ENCODE data around the gene EXOC4.

Gene EXOC4

DNA sequence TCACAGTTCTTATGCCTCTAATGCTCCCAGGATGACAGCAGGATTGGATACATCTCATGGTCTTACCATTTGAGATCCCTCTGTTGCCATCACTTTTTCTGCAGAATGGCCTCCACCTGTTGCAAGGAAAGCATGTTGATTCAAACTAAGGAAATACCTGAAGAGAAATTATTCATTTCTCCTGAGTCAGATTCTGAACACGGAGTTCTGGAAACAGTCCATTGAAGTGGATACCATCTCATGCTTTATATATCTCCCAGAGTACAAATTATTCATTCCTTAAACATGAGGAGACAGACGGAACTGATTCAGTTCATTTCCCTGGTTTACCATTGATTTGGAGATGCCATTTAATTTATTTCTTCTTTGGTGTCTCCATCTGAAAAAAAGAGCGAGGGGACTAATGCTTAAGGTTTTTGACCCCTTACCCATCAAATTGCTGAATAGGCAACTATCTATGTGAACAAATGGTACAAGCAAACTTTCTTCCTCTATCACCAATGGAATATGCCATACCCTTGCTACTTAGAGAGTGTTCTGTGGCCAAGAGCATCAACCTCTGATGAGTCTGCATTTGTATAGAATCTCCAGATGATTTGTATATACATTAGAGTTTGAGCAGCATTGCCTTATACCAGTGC is 569.2 kb downstream of the EXOC4 start:
- H3K9me3 ChIP-seq (ENCODE audit: control extremely low read depth in 1 of 5, control insufficient read depth in 4 of 5, insufficient read depth in 2 of 5, low read depth in 1 of 5, low read length in 4 of 5): no peaks in the 10 kb centered on the region
- peaks cover 0 to 20% (median 5%) of the 10 kb centered on the region in 4 experiments for H3K36me3 ChIP-seq (ENCODE audit: control insufficient read depth in 4 of 4, insufficient read depth in 4 of 4, low read length in 3 of 4)
- CTCF ChIA-PET: no interaction called here
- no peaks in the 10 kb centered on the region for H3K27me3 ChIP-seq (replicated peaks in 2 of 5; ENCODE audit: control insufficient read depth in 4 of 5, insufficient read depth in 5 of 5, low read length in 4 of 5)
- DNase-seq: no peak
- POLR2A ChIA-PET: no interaction called here
- 100% methylated on average over 1 of the region's 3 CpGs for WGBS (ENCODE audit: insufficient coverage)
- no peak overlapping the region for H3K4me3 ChIP-seq (ENCODE audit: control insufficient read depth in 1 of 7, extremely low read depth in 1 of 7, insufficient read depth in 4 of 7, low read depth in 2 of 7, low read length in 6 of 7)
- H3K4me1 ChIP-seq (ENCODE audit: control extremely low read depth in 1 of 4, control insufficient read depth in 4 of 4, insufficient read depth in 4 of 4, low read length in 3 of 4): no peaks in the 10 kb centered on the region
- no peak overlapping the region for H3K27ac ChIP-seq (ENCODE audit: insufficient read depth in 1 of 2, low read depth in 1 of 2, low read length in 2 of 2, poor library complexity in 1 of 2, severe bottlenecking in 2 of 2)

DNA sequence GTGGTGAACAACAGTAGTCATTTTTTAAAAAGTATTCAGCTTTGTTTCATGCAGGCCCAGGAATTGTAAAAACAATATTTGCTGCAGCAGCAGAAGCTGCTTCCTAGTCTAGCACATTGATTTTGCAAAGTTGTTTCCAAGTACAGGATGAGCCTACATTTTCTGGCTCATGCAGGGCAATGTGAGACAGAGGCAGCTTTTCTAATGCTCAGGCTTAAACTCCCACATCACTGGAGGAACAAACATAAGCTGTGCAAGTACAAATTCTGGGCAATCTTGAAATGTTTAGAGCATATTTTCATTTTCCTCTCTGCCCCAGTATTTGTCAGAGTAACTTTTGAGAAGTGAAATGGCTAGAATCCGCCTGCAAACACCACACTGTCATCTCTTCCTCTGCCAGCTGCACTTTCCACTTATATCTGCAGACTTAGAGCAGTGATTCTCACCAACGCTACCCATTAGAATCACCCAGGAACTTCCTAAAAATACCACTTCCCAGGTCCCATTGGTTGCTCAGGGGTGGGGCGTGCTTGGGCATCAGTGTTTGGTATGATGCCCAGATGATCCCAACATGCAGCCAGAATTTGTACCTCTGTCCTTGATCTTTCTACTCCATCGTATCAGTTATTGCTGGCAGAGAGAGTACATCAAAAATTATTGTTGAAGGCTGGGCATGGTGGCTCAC is 570.1 kb downstream of the EXOC4 start:
- ChIA-PET CTCF (no interaction called here), POLR2A (no interaction called here)
- Histone ChIP-seq H3K27me3 (replicated peaks in 2 of 5; ENCODE audit: control insufficient read depth in 4 of 5, insufficient read depth in 5 of 5, low read length in 4 of 5) (no peaks in the 10 kb centered on the region), H3K4me3 (ENCODE audit: control insufficient read depth in 1 of 7, extremely low read depth in 1 of 7, insufficient read depth in 4 of 7, low read depth in 2 of 7, low read length in 6 of 7) (no peak overlapping the region), H3K27ac (ENCODE audit: insufficient read depth in 1 of 2, low read depth in 1 of 2, low read length in 2 of 2, poor library complexity in 1 of 2, severe bottlenecking in 2 of 2) (no peak overlapping the region), H3K9me3 (ENCODE audit: control extremely low read depth in 1 of 5, control insufficient read depth in 4 of 5, insufficient read depth in 2 of 5, low read depth in 1 of 5, low read length in 4 of 5) (no peaks in the 10 kb centered on the region), H3K4me1 (ENCODE audit: control extremely low read depth in 1 of 4, control insufficient read depth in 4 of 4, insufficient read depth in 4 of 4, low read length in 3 of 4) (no peaks in the 10 kb centered on the region), H3K36me3 (ENCODE audit: control insufficient read depth in 4 of 4, insufficient read depth in 4 of 4, low read length in 3 of 4) (peaks cover 0 to 15% (median 8%) of the 10 kb centered on the region in 4 experiments)
- WGBS (ENCODE audit: insufficient coverage): 96% methylated on average over 4 of the region's 4 CpGs
- no peak for DNase-seq

DNA sequence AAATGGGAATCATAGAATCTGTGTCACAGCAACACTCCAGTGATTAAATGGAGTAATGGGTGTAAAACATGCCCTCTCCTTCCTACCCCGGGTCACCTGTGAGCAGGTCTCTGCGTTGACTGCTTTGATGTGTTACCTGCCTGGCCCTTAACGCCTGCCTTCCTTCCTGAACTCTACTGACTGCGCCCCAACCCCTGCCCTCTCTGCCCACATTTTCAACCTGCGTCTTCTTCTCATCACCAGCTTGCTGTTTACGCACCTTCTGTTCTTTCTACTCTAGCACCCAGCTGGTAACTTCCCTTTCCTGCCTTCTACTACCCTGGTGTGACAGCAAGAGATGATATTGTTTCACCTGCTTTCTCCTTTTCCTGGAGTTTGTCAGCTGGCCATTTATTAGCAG is 571.3 kb downstream of the EXOC4 start:
- Histone ChIP-seq H3K9me3 (ENCODE audit: control extremely low read depth in 1 of 5, control insufficient read depth in 4 of 5, insufficient read depth in 2 of 5, low read depth in 1 of 5, low read length in 4 of 5) (no peaks in the 10 kb centered on the region), H3K4me3 (ENCODE audit: control insufficient read depth in 1 of 7, extremely low read depth in 1 of 7, insufficient read depth in 4 of 7, low read depth in 2 of 7, low read length in 6 of 7) (no peak overlapping the region), H3K4me1 (ENCODE audit: control extremely low read depth in 1 of 4, control insufficient read depth in 4 of 4, insufficient read depth in 4 of 4, low read length in 3 of 4) (no peaks in the 10 kb centered on the region), H3K36me3 (ENCODE audit: control insufficient read depth in 4 of 4, insufficient read depth in 4 of 4, low read length in 3 of 4) (peaks cover 0 to 10% (median 4%) of the 10 kb centered on the region in 4 experiments), H3K27me3 (replicated peaks in 2 of 5; ENCODE audit: control insufficient read depth in 4 of 5, insufficient read depth in 5 of 5, low read length in 4 of 5) (no peaks in the 10 kb centered on the region), H3K27ac (ENCODE audit: insufficient read depth in 1 of 2, low read depth in 1 of 2, low read length in 2 of 2, poor library complexity in 1 of 2, severe bottlenecking in 2 of 2) (no peak overlapping the region)
- DNase-seq: no peak
- ChIA-PET POLR2A (no interaction called here), CTCF (interaction anchor here (1.0 kb wide), 1 partner anchor 31 kb away, joined by 4 read pairs; no protein-coding TSS in a partner anchor)
- WGBS (ENCODE audit: insufficient coverage): 91% methylated on average over 6 of the region's 6 CpGs

DNA sequence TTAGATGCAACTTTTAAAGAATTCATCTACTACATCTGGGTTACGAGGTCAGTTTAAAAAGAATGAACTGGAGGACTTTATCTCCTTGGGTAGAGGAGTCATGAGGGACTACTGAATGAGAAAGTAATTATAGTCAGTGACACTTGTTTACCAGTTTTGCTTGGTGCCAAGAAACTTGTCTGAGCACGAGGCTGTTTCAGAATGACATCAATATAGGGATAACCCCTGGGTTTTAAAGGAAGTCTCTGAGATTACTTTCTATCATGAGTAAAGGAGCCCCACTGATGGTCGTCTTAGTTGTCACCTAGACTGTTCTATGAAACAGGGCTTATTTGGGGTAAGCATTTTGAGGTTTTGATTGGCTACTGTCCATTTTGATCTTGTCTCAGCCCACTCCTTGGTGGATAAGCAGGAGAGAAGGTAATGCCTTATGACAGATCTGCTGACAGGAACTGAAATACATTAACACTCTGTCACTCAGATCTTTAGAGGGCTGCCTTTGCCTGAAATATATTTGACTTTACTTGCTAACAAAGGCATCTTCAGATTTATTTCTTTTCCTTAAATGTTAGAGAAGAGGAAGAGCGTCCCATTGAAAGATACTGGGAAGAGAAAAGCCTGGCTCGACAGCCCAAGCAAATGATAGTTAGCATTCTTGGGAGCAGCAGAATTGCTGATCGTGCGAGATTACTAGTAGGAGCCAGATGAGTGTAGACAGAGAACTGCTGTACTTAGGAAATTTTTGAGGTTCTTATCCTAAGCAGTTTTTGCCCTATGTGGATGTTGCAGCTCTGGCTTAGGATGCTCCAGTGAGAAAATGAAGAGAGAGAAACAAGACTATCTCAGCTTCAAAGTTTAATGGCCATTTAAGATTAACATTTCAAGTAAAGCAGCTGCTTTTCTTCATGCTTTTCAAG is 575.1 kb downstream of the EXOC4 start:
- CTCF ChIA-PET: no interaction called here
- WGBS (ENCODE audit: insufficient coverage): 98% methylated on average over 5 of the region's 7 CpGs
- no peaks in the 10 kb centered on the region for H3K27me3 ChIP-seq (replicated peaks in 2 of 5; ENCODE audit: control insufficient read depth in 4 of 5, insufficient read depth in 5 of 5, low read length in 4 of 5)
- peaks cover 0 to 13% (median 3%) of the 10 kb centered on the region in 5 experiments for H3K9me3 ChIP-seq (ENCODE audit: control extremely low read depth in 1 of 5, control insufficient read depth in 4 of 5, insufficient read depth in 2 of 5, low read depth in 1 of 5, low read length in 4 of 5)
- no peaks in the 10 kb centered on the region for H3K4me1 ChIP-seq (ENCODE audit: control extremely low read depth in 1 of 4, control insufficient read depth in 4 of 4, insufficient read depth in 4 of 4, low read length in 3 of 4)
- H3K4me3 ChIP-seq (ENCODE audit: control insufficient read depth in 1 of 7, extremely low read depth in 1 of 7, insufficient read depth in 4 of 7, low read depth in 2 of 7, low read length in 6 of 7): no peak overlapping the region
- peaks cover 0 to 11% (median 2%) of the 10 kb centered on the region in 4 experiments for H3K36me3 ChIP-seq (ENCODE audit: control insufficient read depth in 4 of 4, insufficient read depth in 4 of 4, low read length in 3 of 4)
- no peak overlapping the region for H3K27ac ChIP-seq (ENCODE audit: insufficient read depth in 1 of 2, low read depth in 1 of 2, low read length in 2 of 2, poor library complexity in 1 of 2, severe bottlenecking in 2 of 2)
- no peak for DNase-seq
- POLR2A ChIA-PET: no interaction called here

DNA sequence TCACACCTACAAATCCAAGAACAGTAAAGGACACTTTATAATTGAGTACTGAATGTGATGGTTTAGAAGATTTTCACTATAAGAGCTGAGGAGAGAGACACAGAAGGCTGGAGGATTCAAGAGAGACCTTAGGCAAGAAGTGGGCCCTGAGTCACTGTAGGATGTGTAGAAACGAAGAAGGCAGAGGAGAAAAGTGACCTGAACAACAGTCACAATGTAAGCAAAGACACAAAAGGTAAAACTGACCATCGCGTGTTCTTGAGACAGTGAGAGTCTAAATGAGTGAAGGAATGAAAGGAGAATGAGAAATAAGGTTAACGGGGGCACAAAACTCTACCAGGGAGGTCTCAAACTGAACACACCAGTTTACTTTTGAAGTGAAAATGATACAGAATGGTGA is 576.0 kb downstream of the EXOC4 start:
- ChIA-PET CTCF (no interaction called here), POLR2A (no interaction called here)
- Histone ChIP-seq H3K4me1 (ENCODE audit: control extremely low read depth in 1 of 4, control insufficient read depth in 4 of 4, insufficient read depth in 4 of 4, low read length in 3 of 4) (no peaks in the 10 kb centered on the region), H3K4me3 (ENCODE audit: control insufficient read depth in 1 of 7, extremely low read depth in 1 of 7, insufficient read depth in 4 of 7, low read depth in 2 of 7, low read length in 6 of 7) (no peak overlapping the region), H3K36me3 (ENCODE audit: control insufficient read depth in 4 of 4, insufficient read depth in 4 of 4, low read length in 3 of 4) (peaks cover 0 to 11% (median 2%) of the 10 kb centered on the region in 4 experiments), H3K27me3 (replicated peaks in 2 of 5; ENCODE audit: control insufficient read depth in 4 of 5, insufficient read depth in 5 of 5, low read length in 4 of 5) (no peaks in the 10 kb centered on the region), H3K27ac (ENCODE audit: insufficient read depth in 1 of 2, low read depth in 1 of 2, low read length in 2 of 2, poor library complexity in 1 of 2, severe bottlenecking in 2 of 2) (no peak overlapping the region), H3K9me3 (ENCODE audit: control extremely low read depth in 1 of 5, control insufficient read depth in 4 of 5, insufficient read depth in 2 of 5, low read depth in 1 of 5, low read length in 4 of 5) (peaks cover 0 to 13% (median 4%) of the 10 kb centered on the region in 5 experiments)
- DNase-seq: no peak
- 96% methylated on average over 4 of the region's 4 CpGs for WGBS (ENCODE audit: insufficient coverage)

DNA sequence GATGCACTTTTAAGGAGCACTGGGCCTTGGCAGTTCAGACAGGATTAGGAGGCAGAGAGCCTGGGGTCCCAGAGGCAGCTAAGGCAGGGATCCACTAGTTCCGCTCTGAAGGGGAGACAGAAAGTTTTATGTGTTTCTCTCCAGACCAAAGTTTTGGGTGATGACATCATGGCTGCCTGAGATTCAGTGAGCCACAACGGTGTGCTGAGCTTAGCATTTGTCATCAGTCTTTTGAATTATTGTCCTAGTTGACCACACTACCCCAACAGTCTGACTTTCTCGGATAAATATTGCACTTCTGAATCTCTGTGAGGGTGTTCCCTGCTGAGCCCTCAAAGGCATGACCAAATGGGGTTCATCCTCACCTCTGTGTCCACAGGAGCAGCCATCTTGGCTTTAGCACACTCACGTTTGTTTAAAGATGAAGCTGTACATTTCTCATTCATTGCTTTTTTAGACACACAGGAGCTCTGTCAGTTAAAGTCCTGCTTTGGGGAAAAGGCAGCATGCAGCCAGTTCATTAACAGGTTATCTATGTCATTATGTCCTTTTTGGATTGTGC is 576.5 kb downstream of the EXOC4 start:
- 100% methylated on average over 4 of the region's 4 CpGs for WGBS (ENCODE audit: insufficient coverage)
- Histone ChIP-seq H3K4me3 (ENCODE audit: control insufficient read depth in 1 of 7, extremely low read depth in 1 of 7, insufficient read depth in 4 of 7, low read depth in 2 of 7, low read length in 6 of 7) (no peak overlapping the region), H3K27ac (ENCODE audit: insufficient read depth in 1 of 2, low read depth in 1 of 2, low read length in 2 of 2, poor library complexity in 1 of 2, severe bottlenecking in 2 of 2) (no peak overlapping the region), H3K4me1 (ENCODE audit: control extremely low read depth in 1 of 4, control insufficient read depth in 4 of 4, insufficient read depth in 4 of 4, low read length in 3 of 4) (no peaks in the 10 kb centered on the region), H3K36me3 (ENCODE audit: control insufficient read depth in 4 of 4, insufficient read depth in 4 of 4, low read length in 3 of 4) (peaks cover 0 to 11% (median 2%) of the 10 kb centered on the region in 4 experiments), H3K9me3 (ENCODE audit: control extremely low read depth in 1 of 5, control insufficient read depth in 4 of 5, insufficient read depth in 2 of 5, low read depth in 1 of 5, low read length in 4 of 5) (peaks cover 0 to 13% (median 4%) of the 10 kb centered on the region in 5 experiments), H3K27me3 (replicated peaks in 2 of 5; ENCODE audit: control insufficient read depth in 4 of 5, insufficient read depth in 5 of 5, low read length in 4 of 5) (no peaks in the 10 kb centered on the region)
- ChIA-PET CTCF (no interaction called here), POLR2A (no interaction called here)
- no peak for DNase-seq
